Suppressor macrophage treated with lipopolysaccharide for 1 hour (primary cell): ENCODE measurements around the gene DUS2.

Experiments
- DNase-seq, 3 donors: peaks; one replicate each; pipeline ENCODE4 v3.0.0-alpha.2; 2020 to 2022

DUS2 gene

GRCh38 chr16:68047987-68048386 lies 24.9 kb downstream of the DUS2 start:
- DNase-seq = no peak

- DNase-seq = peak; percentile 49 to 59 (median 58)
Measured at GRCh38 chr16:68049449-68049848, 26.4 kb downstream of the DUS2 start.

GRCh38 chr16:68055395-68055794 lies 32.3 kb downstream of the DUS2 start:
- no peak for DNase-seq

- no peak for DNase-seq
Measured at GRCh38 chr16:68059804-68060203, 36.7 kb downstream of the DUS2 start.

- DNase-seq = no peak
Measured at GRCh38 chr16:68061396-68061795, 38.3 kb downstream of the DUS2 start.

- no peak for DNase-seq
Measured at GRCh38 chr16:68062910-68063393, 39.9 kb downstream of the DUS2 start.

- peak; percentile 75 to 84 (median 81) for DNase-seq
Measured at GRCh38 chr16:68064791-68065365, 41.8 kb downstream of the DUS2 start.

- no peak for DNase-seq
Measured at GRCh38 chr16:68065716-68066305, 42.7 kb downstream of the DUS2 start.

GRCh38 chr16:68066763-68067162 lies 43.7 kb downstream of the DUS2 start:
- DNase-seq = no peak

- DNase-seq = no peak
Measured at GRCh38 chr16:68068926-68069325, 45.8 kb downstream of the DUS2 start.

- DNase-seq = no peak
Measured at GRCh38 chr16:68069511-68070248, 46.6 kb downstream of the DUS2 start.

- DNase-seq = no peak
Measured at GRCh38 chr16:68070249-68070730, 47.2 kb downstream of the DUS2 start.

GRCh38 chr16:68070806-68071517 lies 47.9 kb downstream of the DUS2 start:
- DNase-seq = no peak

GRCh38 chr16:68071518-68071901 lies 48.4 kb downstream of the DUS2 start:
- DNase-seq = no peak

- no peak for DNase-seq
Measured at GRCh38 chr16:68072038-68072695, 49.1 kb downstream of the DUS2 start.

- DNase-seq = no peak
Measured at GRCh38 chr16:68073902-68074760, 51.0 kb downstream of the DUS2 start.

- DNase-seq = peak; percentile 32 to 44 (median 35)
Measured at GRCh38 chr16:68074850-68075555, 51.9 kb downstream of the DUS2 start.

GRCh38 chr16:68075980-68076379 lies 52.9 kb downstream of the DUS2 start:
- DNase-seq = no peak

GRCh38 chr16:68076560-68076959 lies 53.5 kb downstream of the DUS2 start:
- DNase-seq = no peak

GRCh38 chr16:68077866-68078700 lies 55.0 kb downstream of the DUS2 start:
- DNase-seq = peak in 2 of 3 donors; percentile 25 to 29
